22Rv1 (cell line): ENCODE measurements around the gene ZFHX3.

Experiments
- ZFX ChIP-seq: fragments of 450-650 bp; IDR thresholded peaks from 2 replicates; pipeline ENCODE4 v1.6.1; 2017; ENCODE audit warnings: antibody characterized with exemption, borderline replicate concordance
- TF ChIP-seq, protein P1 (sequence below): fragments of 450-650 bp; IDR thresholded peaks from 2 replicates; pipeline ENCODE4 v1.5.1; 2017; ENCODE audit warnings: mild to moderate bottlenecking

DNA sequence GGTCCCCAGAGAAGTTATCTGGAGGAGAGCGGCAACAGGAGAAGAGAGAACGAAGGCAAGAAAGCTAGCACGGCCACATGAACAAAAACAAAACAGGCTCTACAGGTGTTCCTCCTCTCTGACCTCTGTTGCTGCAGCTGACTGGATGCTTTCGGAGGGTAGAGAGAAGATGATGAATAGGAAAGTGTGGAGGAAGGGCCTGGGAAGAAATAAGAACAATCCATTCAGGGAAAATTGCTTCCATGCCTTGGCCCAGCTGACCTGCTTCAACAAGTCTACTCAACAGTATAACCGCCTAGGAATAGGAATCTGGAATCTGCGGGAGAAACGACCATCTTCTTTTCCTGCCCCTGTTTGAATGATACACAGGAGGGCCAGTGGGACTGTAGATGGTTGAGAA is 258.5 kb downstream of the ZFHX3 start:
- TF ChIP-seq, protein P1, sequence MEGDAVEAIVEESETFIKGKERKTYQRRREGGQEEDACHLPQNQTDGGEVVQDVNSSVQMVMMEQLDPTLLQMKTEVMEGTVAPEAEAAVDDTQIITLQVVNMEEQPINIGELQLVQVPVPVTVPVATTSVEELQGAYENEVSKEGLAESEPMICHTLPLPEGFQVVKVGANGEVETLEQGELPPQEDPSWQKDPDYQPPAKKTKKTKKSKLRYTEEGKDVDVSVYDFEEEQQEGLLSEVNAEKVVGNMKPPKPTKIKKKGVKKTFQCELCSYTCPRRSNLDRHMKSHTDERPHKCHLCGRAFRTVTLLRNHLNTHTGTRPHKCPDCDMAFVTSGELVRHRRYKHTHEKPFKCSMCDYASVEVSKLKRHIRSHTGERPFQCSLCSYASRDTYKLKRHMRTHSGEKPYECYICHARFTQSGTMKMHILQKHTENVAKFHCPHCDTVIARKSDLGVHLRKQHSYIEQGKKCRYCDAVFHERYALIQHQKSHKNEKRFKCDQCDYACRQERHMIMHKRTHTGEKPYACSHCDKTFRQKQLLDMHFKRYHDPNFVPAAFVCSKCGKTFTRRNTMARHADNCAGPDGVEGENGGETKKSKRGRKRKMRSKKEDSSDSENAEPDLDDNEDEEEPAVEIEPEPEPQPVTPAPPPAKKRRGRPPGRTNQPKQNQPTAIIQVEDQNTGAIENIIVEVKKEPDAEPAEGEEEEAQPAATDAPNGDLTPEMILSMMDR: no peak
- TF ChIP-seq ZFX: no peak
